Right hindlimb (tissue), 1 donor: ENCODE data around the gene SCGN.

Source experiments
- DNase-seq: peaks from one replicate; pipeline ENCODE4 v3.0.0-alpha.2; 2018

SCGN gene

DNA sequence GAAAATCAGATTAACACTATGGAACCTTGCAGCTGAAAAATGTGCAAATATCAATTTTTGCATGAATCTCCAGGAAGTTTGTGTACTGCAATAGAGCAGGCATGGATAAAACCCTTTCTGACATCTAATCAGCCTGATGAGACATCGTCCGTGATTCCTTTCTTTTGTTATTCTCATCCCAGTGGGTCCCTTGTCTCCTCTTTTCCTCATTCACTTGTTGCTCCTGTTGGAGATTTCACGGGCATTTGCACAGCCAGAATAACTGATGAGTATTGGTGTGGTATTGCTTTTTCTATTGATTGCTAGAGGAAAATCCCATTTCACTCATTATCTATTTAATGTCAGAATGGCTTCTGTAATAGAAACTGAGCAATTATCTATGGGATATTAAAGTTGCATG, 39.9 kb downstream of the SCGN start:
- DNase-seq = no peak

DNA sequence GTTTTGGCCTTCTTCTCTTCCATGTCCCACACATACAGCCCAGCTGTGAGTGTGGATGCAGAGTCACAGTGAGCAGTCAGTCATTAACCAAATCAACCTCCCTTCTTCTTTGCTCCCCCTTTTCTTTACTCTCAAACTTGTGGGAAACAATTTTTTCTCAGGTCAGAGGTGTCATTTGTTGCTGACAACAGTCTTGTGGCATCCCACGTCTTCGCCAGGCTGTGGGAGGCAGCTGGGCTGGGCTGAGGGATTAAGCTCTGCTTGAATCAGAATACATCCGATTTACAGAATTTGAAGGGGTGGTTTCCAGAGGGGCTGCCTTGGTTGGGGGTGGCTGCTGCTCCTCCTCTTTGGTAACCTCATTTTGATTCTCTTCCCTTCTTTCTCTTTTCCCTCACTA, 40.5 kb downstream of the SCGN start:
- DNase-seq = no peak

DNA sequence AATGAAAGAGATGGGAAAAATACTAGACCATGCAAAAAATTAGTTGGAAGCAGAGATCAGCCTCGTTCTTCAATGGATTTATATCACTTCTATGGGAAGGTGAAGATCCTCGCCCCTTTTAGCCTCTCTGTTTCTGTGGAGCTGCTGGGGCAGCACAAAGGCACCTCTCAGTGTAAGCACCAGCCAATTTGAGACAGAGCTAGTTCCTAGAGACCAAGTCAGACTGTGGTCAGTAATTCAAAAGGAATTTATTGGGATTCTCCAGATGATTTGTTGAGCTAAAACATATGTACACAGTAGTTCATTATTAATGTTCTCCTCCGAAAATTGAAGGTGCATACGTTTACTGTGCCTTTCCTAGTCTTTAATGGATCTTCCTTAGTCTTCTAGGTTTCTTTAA, 42.4 kb downstream of the SCGN start:
- DNase-seq = no peak

DNA sequence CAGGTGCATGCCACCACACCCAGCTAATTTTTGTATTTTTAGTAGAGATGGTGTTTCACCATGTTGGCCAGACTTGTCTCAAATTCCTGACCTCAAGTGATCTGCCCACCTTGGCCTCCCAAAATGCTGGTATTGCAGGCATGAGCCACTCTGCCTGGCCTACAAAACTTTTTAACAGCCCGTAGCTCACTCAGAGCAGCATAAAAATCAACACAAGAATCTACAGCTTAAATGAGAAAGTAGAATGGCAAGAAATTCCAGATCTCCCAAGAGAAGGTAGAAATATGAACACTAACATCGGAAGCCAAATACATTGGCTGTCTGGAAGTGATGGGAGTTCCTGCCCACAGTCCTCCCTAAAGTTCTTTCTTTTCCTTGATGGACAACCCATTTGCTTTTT, 43.7 kb downstream of the SCGN start:
- no peak for DNase-seq

DNA sequence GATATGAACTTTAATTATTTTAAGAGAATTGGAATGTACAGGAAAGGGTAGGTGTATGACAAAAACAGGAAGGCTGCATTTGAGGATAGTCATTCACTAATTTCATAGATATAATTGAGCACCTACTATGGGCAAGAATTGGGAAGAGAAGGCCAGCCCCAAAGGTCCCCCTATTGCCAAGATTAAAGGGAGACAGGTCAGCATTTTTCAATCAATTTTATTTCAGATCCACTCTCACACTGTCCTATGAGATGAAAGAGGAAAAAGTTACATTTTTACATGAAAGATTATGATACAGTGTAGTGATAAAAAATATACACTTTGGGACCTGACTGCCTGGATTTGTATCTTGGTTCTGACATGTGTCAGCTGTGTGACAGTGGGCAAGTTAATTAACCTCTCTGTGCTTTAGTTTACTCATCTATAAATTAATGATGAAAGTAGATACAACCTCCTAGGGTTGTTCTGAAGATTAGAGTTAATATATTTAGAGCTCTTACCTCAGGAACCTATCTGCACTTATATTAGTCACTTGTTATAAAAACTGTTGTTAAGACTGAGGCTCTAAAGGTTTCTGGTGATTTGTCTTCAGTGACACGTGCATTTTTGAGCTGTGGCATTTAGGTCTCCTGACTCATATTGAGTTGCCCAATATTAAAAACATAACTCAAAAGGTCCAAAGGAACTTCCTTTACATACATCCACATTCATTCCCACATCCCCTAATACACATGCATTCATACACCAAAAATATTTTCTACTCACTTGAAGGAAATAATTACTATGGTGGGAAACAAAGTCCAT, 45.7 kb downstream of the SCGN start:
- DNase-seq = no peak

DNA sequence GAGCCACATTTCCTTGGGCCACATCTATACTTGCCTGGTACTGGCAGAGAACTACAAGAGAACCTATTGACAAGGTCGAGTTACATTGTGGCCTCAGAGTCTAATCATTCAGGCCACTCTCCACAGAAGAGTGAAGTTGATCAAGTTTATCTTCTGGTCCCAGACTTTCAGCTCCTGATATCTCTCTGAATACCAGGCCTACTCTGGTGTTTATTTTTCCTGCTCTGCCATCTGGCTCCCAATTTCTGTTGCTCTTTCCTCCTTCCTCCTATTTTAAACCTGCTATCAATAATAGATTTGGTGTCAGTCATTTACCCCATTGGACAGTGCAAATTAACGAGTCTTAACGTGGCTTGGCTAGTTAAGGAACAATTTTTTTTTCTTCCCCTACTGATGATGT, 46.6 kb downstream of the SCGN start:
- no peak for DNase-seq

DNA sequence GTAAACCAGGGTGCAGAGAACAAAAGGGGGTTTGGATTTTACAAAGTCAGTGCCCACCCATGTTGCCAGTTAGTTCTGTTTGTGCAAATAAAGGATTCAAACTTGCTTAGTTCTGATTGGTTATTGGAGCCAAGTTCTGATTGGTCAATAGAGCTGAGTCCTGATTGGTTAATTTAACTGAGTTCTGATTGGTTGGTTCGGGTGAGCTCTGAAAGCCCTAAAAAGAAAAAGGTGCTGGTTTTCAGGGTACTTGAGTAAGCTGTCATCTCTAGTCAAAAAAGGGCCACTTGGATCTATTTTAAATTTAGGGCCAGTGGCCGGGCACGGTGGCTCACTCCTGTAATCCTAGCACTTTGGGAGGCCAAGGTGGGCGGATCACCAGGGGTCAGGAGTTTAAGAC, 47.6 kb downstream of the SCGN start:
- no peak for DNase-seq

DNA sequence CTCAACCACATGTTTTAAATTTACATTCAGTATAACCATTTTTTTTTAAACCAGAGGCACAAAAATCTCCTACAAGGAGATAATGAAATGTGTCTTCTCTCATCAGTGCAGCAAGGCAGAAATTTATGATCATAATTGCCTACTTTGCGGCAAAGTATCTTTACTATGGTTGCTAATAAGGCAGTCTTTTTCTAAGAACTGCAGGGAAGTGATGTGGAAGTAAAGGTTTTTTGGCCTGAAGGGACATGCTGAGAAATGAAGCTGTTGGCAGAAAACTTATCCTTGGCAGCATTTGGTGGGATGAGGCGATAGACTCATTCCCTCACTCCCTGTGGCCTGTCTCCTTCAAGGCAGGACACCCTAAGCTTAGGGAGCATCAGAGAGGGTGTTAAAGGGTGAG, 48.7 kb downstream of the SCGN start:
- no peak for DNase-seq

DNA sequence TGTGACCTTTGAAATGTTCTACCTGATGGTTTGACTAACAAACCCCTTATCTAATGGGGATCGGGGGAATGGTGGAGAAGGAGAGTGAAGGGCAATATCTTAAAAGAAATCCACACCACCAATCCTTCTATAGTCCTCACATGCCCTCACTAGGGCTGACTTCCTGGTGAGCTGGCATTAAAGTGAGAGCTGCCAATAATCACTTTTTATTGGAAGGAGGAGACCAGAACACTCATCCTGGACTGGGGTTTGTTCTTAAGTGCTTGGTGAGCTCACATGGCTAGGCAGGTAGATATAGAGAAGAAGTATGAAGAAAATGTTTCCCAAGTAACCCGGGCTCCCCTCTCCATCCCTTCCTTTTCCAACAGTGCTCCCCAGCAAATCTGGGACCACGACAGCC, 49.8 kb downstream of the SCGN start:
- no peak for DNase-seq

DNA sequence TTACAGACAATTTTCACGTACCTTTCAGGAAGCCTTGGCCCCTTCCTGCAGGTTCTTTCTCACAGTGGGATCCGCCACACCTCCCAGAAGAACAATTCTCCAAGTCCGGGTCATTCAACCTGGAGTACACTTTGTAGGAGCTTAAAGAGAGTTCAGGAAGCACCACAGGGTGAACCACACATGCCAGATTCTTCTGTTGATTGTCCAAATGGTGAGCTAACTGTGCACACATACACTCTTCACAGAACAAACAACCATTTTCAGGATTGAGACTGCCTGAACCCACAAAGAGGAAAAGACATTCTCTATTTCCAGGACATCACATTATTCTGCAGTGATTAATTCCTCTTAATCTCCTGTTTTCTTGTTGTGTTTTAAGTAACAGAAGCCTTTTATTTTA, 51.0 kb downstream of the SCGN start:
- no peak for DNase-seq

DNA sequence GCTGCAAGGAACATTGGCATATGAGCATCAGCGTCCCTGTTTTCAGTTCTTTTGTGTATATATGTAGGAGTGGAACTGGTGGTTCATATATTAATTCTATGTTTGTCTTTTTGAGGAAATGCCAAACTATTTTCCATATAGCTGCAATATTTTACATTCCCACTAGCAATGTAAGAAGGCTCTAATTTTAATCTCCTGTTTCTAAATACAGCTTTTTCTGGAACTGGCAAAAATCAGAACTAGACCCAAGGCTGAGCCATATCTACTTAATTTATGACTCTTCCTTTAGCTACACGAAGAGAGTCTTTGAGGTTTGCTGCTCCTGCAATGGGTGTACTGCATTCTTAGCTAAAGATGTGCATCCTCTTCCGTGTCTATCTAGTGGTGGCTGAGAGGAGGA, 52.0 kb downstream of the SCGN start:
- DNase-seq = no peak

DNA sequence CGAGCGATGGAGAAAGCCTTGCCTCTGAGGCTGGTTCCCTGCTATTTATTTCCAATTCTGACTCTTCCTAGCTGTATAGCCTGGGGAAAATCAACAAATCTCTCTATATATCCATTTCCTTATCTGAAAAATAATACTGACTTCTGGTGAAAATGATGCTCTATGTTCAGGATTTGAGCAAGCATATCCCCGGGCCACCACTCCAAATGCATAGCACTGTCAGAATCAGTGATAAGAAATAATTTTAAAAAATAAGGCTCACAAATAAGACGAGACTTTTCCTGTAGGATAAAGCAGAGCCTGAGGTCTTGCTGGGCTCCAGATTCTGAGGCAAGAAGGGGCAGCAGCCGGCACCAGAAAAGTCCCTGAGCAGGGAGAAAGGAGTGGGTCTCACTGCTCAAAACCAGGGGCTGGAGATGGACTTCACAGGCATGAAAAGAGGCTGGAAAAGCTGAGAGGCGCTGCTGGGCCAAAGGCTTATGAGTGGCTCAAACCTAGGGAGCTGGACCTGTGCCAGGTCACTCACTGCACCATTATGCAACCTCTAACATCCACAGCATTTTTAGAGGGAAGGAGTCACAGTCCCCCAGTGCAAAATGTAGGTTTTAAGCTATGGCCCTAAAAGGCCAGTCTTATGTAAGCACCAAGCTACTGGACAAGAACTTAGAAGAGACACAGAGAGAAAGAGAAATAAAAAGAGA, 54.4 kb downstream of the SCGN start:
- no peak for DNase-seq

DNA sequence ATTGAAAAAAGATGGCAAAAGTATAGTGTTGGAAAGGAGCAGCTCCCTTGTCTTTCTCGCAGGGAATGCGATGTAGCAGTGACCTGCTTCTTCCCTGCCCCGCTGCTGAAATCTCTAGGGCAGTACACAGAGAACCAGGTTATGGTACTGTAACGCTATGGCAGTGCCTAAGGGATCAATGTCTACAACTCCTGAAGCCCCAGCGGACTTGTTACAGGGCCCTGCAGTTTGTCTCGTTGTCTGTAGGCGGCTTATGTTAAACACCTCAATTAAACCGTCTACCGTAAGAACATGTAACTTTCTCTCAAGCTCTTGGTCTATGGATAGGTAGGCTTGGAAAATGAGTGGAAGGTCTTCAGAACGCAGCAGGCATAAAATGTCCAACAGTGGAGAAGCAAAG, 57.7 kb downstream of the SCGN start:
- no peak for DNase-seq

DNA sequence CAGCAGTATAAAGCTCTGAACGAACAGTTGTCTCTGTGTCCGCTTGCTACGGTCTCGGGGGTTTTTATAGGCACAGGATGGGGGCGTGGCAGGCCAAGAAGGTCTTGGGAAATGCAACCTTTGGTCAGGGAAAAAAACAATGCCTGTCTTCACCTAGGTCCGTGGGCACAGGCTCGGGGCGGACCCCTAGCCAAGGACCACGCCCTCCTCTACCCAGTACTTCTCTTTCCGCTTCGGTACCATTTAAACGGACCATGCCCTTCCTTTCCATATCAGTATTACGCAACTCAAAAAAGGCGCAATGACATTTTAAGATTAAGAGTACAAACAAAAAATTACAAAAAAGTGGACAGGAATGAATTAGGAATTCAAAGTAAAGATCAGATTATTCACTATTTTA, 58.3 kb downstream of the SCGN start:
- no peak for DNase-seq

DNA sequence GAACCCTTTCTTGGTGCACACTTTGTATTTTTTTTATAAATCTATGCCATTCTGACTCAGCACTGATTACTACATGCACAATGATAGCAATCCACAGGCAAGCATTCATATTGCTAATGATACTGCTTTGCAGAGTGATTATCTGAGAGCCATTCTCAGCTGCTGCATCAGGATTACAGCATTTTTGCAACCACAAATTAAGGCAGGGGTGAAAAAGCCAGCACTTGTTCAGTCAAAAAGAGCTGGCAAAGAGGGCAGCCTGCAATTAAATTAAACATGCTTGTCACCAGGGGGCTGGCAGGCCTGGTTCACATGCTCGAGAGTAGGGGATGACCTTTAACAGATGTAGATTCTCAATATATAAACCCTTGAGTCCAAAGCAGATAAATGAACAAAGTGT, 61.8 kb downstream of the SCGN start:
- DNase-seq = no peak

DNA sequence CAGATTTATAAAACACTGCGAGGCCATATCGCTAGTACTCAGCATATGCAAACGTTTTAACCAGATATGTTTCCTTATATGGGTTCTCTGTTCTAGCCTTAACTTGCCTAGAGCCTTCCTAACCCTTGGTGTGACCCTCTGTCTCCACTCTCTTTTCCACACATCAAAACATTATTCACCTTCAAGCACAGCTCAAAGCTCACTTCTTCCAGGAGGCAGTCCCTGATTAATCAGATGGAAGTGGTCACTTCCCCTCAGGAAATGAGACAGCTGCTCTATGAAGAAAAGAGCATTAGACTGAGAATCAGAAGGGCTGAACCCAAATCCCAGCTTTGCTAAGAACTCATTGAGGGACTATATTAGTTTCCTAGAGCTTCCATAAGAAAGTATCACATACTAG, 62.8 kb downstream of the SCGN start:
- DNase-seq = no peak

DNA sequence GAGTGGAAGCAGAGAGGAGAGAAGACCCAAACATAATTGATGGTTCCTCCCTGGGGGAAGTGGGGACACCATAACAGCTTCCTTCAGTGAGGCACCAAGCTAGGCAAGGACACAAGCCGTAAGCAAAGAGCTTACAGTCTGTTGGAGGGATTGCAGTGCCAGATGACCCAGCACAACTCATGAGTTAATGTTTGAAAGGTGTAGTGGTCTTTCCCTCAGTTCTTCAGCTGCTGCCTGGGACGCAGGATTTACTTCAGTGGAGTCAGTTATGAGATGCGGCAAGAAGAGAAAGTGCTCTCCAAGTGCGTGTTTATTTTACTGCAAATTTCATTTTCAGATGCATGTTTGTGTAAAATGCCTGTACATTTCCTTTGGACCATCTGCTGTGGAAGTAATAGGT, 63.8 kb downstream of the SCGN start:
- no peak for DNase-seq

DNA sequence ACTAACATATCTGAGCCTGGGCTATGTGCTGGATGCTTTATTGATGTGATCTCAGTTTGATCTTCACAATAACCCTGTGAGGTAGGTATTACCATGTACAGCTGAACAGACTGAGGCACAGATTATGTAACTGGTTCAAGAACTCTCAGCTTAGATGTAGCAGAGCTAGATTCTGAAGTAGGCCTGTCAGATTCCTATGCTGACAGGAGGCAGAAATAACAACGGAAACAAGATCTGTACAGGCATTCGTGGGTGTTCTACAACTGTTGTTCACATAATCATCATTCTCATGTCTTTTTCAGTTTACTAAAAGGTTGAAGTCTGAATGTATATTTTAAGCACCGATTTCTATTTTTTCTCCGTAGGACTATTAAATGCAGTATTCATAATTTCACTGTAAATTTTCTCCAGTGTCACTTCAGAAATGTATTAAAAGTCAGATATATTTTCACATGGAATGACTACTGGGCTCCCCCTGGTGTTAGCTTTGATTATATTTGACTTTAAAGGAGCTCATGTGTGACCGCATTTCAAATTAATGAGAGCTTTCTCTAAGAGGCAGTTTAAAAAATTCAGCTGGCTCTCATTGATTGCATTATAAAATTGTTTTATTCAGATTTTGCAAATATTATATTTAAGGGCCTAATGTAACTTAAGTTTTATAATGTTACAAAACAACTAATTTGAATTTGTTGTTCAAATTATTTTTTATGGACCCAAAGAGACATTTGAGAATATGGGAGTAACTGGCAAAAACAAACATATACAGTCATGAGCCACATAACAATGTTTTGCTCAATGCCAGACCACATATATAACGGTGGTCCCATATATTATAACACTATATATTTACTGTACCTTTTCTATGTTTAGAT, 66.1 kb downstream of the SCGN start:
- no peak for DNase-seq

DNA sequence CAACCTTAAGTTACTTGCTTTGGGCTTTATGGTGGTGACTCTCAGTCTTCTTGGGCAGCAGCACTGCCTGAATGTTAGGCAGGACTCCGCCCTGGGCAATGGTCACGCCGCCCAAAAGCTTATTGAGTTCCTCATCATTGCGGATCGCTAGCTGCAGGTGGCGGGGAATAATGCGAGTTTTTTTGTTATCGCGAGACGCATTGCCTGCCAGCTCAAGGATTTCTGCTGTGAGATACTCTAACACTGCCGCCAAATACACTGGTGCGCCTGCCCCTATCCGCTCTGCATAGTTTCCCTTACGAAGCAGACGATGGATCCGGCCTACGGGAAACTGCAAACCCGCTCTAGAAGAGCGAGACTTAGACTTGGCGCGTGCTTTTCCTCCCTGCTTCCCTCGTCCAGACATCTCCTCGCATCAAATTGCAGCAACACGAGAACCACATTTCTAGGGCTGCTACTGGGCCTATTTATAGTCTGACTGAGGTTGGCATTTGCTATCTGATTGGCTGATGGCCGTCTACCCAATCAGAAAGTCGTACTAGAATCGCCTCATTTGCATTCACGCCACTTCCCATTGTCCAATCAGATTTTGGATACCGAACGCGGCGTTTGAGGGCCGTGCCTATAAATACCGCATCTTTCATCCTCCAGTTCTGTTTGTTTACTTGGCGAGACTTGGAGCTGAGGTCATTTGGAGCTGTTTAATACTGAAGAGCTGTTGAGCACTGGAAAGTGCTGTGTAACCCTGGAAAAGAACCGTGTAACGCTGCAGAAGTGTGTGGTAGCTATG, 74.3 kb downstream of the SCGN start:
- no peak for DNase-seq

DNA sequence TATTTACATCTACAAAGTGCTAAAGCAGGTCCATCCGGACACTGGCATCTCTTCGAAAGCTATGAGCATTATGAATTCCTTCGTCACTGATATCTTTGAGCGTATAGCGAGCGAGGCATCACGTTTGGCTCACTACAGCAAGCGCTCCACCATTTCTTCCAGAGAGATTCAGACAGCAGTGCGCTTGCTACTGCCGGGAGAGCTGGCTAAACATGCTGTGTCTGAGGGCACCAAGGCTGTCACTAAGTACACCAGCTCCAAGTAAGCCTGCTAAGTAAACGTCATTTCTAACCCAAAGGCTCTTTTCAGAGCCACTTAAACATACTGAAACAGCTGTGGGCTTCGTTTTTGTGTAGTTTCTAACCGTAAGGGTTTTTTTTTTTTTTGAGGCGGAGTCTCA, 75.0 kb downstream of the SCGN start:
- DNase-seq = no peak

DNA sequence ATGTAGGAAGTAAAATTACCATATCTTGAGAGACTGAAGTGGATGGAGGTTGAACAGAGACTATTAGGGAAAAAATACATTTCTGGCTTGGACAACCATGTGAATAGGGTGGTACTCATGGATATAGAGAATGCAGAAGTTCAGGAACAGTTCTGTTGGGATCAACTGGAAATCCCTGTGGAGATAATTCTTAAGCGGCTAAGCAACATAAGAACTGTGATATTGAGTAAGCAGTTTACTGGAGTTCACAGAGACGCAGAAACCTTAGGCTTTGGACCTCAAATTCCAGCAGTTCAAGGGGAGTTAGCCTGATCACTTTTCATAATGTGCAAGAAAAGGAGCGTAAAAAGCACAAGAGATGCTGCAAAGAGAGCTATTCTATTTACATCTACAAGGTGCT, 78.9 kb downstream of the SCGN start:
- DNase-seq = no peak

DNA sequence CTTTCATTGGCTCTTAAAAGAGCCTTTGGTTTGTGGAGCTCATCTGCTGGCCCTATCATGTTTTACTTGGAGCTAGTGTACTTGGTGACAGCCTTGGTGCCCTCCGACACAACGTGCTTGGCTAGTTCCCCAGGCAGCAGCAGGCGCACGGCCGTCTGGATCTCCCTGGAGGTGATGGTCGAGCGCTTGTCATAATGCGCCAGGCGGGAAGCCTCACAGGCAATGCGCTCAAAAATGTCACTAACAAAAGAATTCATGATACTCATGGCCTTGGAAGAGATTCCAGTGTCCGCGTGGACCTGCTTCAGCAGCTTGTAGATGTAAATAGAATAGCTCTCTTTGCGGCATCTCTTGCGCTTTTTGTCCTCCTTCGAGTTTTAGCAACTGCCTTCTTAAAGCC, 79.7 kb downstream of the SCGN start:
- no peak for DNase-seq
